Ishikawa (cell line): ENCODE data around the gene KLHDC4.

Source experiments
- CEBPB ChIP-seq: IDR thresholded peaks from 2 replicates; pipeline ENCODE4 v1.6.1; 2012
- CREB1 ChIP-seq: IDR thresholded peaks from 2 replicates; pipeline ENCODE4 v1.6.1; 2012; ENCODE audit warnings: low read depth
- EGR1 ChIP-seq: IDR thresholded peaks from 2 replicates; pipeline ENCODE4 v1.6.1; 2012
- EP300 ChIP-seq: IDR thresholded peaks from 2 replicates; pipeline ENCODE4 v1.6.1; 2012; ENCODE audit warnings: borderline replicate concordance
- FOXM1 ChIP-seq: IDR thresholded peaks from 2 replicates; pipeline ENCODE4 v1.6.1; 2012; ENCODE audit warnings: low read depth, borderline replicate concordance
- MAX ChIP-seq: IDR thresholded peaks from 2 replicates; pipeline ENCODE4 v1.6.1; 2012
- NFIC ChIP-seq: IDR thresholded peaks from 2 replicates; pipeline ENCODE4 v1.6.1; 2012
- RAD21 ChIP-seq: IDR thresholded peaks from 2 replicates; pipeline ENCODE4 v1.6.1; 2012; ENCODE audit warnings: low read depth
- REST ChIP-seq: IDR thresholded peaks from 2 replicates; pipeline ENCODE4 v1.6.1; 2012; ENCODE audit warnings: low read depth, mild to moderate bottlenecking
- TAF1 ChIP-seq: IDR thresholded peaks from 2 replicates; pipeline ENCODE4 v1.6.1; 2012; ENCODE audit warnings: low read depth, mild to moderate bottlenecking
- TCF12 ChIP-seq: IDR thresholded peaks from 2 replicates; pipeline ENCODE4 v1.6.1; 2012; ENCODE audit warnings: low read depth
- TEAD4 ChIP-seq: IDR thresholded peaks from 2 replicates; pipeline ENCODE4 v1.6.1; 2012
- USF1 ChIP-seq: IDR thresholded peaks from 2 replicates; pipeline ENCODE4 v1.6.1; 2012
- YY1 ChIP-seq: IDR thresholded peaks from 2 replicates; pipeline ENCODE4 v1.6.1; 2012; ENCODE audit warnings: low read depth
- ZBTB7A ChIP-seq: IDR thresholded peaks from 2 replicates; pipeline ENCODE4 v1.6.1; 2012; ENCODE audit warnings: low read depth

The KLHDC4 gene

GRCh38 chr16:87791295-87792204 is 25.8 kb upstream of the KLHDC4 start:
- no peak for TF ChIP-seq TCF12
- no peak for TF ChIP-seq TEAD4
- TF ChIP-seq YY1, result no peak
- no peak for TF ChIP-seq FOXM1
- no peak for TF ChIP-seq USF1
- no peak for TF ChIP-seq EP300
- no peak for TF ChIP-seq NFIC
- TF ChIP-seq CEBPB, result no peak
- TF ChIP-seq CREB1, result no peak
- TF ChIP-seq MAX, result no peak
- TF ChIP-seq EGR1, result no peak
- TF ChIP-seq RAD21, result no peak
- no peak for TF ChIP-seq REST
- TF ChIP-seq TAF1, result no peak
- no peak for TF ChIP-seq ZBTB7A

GRCh38 chr16:87790292-87791100 is 24.7 kb upstream of the KLHDC4 start:
- no peak for TF ChIP-seq EP300
- no peak for TF ChIP-seq NFIC
- TF ChIP-seq TEAD4, result no peak
- TF ChIP-seq ZBTB7A, result no peak
- TF ChIP-seq EGR1, result no peak
- no peak for TF ChIP-seq CEBPB
- no peak for TF ChIP-seq REST
- no peak for TF ChIP-seq TAF1
- no peak for TF ChIP-seq CREB1
- no peak for TF ChIP-seq FOXM1
- TF ChIP-seq TCF12, result no peak
- TF ChIP-seq USF1, result no peak
- TF ChIP-seq MAX, result no peak

GRCh38 chr16:87789437-87790291 is 23.9 kb upstream of the KLHDC4 start:
- TF ChIP-seq FOXM1 (peak; percentile 88), CEBPB (no peak), RAD21 (peak; percentile 5; the same call in 1 of the 2 replicates), REST (no peak), NFIC (peak; percentile 88), MAX (peak; percentile 84), YY1 (peak; percentile 62; the same call in 1 of the 2 replicates), TEAD4 (peak; percentile 78), CREB1 (no peak), EGR1 (no peak), USF1 (peak; percentile 72), TAF1 (no peak), EP300 (peak; percentile 96), TCF12 (peak; percentile 92), ZBTB7A (no peak)
